Stimulated activated CD4-positive, alpha-beta T cell treated with anti-CD3 and anti-CD28 coated beads, Interleukin-1b, Interleukin-23, amount 100 ng/mL, for 1 hour (primary cell): ENCODE results near the gene DMRTA2.

Source experiments
- DNase-seq, 2 donors: peaks; one replicate each; pipeline ENCODE4 v3.0.0-alpha.2; 2020; ENCODE audit warnings: low read depth in 2 of 2

Gene DMRTA2

DNA sequence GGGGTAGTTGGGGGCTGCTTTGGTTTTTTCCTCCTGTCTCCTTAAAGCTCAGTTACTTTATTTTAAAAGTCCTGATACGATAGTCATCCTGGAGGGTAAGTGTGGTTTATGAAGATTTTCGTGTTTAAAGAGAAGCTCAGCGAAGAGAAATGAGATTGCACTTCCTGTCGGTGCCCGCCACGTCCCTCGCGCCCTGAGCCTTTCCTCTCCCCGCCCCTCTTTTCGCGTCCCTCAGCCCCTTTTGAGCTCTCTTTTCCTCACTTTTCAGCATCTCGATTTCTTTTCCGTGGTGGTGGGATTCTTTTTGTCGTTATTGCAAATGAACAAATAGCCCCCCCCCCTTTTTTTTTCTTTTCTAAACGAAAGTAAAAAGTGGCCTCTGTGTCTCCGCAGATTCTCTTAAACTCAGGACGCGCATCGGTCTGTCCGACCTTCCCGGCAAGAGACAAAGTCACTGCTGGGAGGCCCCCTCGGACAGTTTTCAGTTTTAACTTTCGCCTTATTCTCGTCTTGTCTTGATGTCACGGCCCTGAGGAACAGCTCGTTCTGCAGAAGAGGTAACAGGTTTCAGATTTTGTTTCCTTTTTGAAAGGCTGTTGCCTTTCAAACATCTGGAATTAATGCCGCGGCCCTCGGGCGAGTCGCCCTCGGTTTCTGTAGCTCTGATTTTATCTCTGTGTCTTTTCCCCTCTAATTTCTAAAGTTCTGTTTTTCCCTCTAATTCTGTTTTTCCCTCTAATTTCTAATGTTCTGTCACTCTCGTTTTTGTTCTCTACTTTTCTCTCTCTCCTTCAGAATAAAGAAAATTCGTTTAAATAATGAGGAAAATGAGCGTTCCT, 1.0 kb upstream of the DMRTA2 start:
- DNase-seq: no peak

DNA sequence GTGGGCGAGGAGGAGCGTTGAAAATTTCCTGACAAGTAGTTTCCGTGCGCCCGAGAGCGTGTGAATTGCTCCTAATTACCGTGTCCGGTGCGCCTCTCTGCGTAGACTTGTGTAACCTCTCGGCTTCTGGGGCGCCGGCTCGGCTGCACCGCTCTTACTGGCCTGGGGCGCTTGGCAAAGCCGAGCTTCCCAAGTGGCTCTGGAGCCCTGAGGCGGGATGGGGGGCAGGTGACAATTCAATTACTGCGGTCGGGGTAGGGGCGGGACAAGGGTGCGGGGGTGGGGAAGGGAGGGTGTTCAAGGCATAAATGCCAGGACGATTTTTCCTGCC, 392 bp upstream of the DMRTA2 start:
- no peak for DNase-seq

GRCh38 chr1:50422675-50422945, 633 bp downstream of the DMRTA2 start:
- no peak for DNase-seq

GRCh38 chr1:50421768-50422674, 1.2 kb downstream of the DMRTA2 start:
- DNase-seq: no peak

GRCh38 chr1:50421366-50421748, 1.9 kb downstream of the DMRTA2 start:
- no peak for DNase-seq

- no peak for DNase-seq
These were observed 2.4 kb downstream of the DMRTA2 start for GRCh38 chr1:50420689-50421365.

GRCh38 chr1:50419907-50420677, 3.2 kb downstream of the DMRTA2 start:
- no peak for DNase-seq

DNA sequence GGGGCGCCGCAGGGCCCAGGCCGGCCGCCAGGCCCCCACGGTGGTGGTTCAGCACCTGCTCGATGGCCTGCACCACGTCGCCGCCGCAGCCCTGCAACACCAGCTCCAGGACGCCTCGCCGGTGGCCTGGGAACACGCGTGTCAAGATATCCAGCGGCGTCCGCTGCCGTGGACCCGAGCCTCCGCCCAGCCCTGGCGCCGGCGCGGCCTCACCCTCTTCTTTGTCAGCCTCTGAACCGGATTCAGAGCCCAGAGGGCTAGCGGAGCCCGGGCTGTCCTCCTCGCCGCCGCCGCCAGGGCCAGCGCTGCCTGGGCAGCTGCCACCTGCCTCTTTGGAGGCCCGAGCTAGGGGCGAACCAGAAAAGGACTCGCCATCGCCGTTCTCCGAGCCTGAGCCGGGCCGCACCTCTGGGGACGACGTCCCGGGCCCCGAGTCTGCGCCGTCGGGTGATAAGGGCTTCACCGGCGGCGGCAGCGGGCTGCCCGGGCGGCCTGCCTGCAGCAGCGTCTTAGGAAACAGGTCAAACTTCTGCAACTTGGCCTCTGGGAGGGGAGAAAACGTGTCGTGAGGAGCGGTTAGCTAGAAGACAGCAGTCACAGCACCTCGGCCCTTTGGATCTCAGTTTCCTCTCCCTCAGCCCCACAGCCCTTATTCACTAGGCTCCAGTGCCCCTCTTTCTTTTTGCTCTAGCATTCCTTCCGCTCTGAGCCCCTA, 3.9 kb downstream of the DMRTA2 start:
- DNase-seq: no peak

- DNase-seq: no peak
These were observed 4.6 kb downstream of the DMRTA2 start for GRCh38 chr1:50418600-50419109.

GRCh38 chr1:50417946-50418599, 5.2 kb downstream of the DMRTA2 start:
- DNase-seq: no peak

DNA sequence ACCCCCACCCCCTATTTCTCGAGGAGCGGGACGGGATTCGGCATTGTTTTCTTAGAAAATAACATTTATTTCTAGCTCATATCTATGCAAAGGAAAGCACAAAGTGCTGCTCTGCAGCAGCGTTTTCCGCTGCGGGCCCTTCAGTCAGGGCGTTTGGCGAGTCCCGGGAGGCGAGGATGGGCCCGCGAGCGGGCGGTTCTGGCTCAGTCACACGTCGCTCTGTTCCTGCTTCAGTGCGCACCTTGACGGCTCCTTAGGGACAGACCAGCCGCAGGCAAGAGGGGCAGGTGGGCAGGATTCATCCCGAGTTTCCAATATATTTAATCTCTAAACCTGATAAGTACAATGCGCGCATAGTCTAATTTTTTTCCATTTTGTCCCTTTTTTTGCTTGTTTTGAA, 5.7 kb downstream of the DMRTA2 start:
- DNase-seq: no peak

DNA sequence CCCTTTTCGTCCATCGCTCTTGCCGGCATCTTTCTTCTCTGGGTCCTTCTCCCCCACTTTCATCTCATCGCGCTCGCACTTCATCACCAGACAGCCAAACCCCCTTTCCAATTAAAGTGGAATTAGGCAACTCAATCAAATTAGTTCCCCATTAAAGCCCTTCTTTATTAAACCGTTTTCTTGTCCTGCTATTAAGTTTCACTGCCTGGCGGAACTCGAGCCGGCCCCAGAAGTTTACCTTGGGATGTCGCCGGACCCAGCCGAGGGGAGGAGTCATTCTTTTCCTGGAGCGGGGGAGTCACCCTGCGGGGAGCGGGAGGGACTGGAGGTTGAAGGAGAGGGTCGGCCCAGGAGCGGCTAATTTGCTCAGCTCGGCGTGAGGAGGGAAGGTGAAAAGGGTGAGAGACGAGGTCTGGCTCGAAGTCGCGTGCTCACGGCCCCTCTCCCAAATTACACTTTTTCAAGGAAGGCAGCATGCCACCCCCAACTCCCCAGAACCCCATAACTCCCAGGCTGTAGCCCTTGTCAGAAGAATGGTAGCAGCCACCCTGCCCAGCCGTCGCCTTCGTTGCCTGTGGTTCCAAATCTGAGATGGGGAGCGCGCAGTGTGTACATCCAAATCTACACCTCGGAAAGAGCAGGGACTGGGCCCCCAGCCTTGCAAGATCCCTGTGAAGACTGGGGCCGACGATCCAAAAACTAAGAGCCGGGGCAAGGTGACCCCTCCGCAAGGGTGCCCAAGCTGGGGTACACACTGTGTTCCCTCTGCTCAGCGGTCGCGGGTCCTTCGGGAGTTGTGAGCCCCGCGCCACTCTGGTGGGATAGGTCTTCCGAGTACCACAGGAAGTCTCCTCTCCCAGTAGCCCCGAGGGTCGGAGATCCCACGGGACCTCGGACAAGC, 6.4 kb downstream of the DMRTA2 start:
- no peak for DNase-seq

DNA sequence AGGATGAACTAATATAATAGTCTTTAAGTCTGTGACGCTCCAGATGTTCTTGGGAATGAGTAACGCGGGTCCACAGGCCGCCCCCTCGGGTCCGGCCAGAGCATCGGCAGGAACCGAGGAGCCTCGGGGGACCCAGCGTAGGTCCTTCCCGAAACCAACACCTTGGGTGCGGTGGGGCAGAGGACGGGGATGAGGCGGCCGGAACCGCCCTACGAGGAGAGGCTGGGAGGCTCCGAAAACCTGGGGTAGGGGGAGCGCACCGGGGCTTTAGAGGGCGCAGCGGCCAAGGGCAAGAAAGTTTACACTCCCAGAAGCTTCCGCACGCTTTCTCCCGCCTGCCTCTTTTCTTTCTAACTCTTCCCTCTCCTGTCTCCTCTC, 7.1 kb downstream of the DMRTA2 start:
- DNase-seq: no peak

DNA sequence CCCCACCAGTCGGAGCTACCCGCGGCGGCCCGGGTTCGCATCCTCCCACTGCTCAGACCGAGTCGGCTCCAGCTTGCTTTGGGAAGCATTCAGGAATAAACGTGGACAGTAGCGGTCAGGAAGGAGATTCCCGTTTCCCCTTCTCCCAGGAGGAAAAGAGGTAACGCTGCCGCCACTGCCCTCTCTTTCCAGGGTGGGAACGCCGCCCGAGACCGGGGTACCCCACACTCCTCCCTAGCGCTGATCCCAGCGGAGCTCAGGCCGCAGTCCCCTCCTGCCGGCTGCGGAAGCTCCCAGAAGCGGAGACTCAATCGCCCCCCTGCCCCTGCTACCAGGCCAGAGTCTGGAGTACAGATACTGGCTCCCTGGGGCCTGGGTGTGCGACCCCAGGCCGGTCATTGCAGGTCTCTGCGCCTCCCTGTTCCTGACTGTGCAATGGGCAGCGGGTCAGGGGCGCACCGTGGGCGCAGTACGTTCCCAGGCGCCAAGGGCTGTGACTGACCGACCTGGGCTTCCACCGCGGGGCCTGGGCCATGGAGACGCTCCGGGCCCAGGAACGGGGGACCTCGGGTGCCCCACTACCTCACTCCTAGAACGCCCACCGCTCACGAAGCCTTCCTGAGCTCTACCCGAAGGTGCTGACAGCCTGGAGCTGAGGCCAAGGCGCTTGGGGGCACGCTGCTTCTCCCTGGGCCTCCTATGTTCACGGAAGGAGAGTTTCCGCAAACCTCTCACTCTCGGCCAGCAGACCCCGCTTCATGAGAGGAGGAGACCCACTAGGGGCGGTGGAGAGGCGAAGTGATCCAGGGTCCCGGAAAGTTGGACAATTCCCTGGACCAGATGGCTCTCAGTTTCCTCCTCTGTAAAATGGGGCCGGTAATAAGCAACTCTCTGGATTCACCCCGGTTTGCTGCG, 7.8 kb downstream of the DMRTA2 start:
- no peak for DNase-seq

DNA sequence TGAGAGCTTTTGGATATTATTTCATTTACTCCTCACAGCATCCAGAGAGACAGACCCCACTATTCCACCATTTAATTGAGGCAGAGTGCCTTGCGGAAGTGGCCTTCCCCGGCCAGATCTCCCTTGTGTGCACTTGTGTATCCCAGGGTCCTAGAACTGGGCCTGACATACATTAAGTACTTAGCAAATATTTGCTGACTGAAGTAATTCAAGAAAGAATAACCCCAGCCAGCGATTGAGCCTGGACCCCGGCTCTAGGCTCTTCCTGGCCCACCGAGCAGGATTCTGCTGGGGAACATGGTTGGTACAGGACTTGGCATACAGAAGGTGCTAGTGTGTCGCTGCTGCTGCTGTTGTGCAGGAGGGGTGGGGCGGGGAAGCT, 8.4 kb downstream of the DMRTA2 start:
- no peak for DNase-seq

DNA sequence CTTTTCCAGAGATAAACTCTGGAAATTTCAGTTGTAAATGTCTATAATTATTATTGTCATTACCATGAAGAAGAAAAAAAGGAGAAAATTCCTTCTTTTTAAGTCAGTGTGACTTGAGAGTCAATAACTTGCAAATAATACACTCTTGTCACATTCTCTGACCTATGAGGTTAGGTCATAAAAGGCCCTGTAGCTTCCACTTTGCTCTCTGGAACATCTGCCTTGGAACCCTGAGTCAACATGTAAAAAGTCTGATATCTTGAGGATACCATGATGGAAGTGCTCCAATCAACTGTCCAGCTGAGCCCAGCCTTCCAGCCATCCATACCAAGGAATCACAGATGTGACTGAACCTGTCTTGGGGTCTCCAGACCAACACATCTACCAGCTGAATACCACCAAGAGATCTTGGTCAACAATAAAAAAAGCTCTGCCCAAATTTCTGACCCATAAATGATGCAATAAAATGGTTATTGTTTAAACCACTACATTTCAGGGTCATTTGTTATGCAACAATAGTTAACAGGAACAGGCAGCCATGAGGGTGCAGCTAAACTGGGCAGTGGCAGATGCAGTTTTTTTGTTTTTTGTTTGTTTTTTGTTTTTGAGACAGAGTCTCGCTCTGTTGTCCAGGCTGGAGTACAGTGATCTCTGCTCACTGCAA, 10.3 kb downstream of the DMRTA2 start:
- no peak for DNase-seq

GRCh38 chr1:50405814-50406213, 17.4 kb downstream of the DMRTA2 start:
- DNase-seq: no peak

- DNase-seq: no peak
These were observed 29.6 kb downstream of the DMRTA2 start for GRCh38 chr1:50393522-50394120.
